ENCODE data around the gene RPL28. TPM values are rescaled to one million over a fixed set of nuclear protein-coding genes. Genes with fewer than 3 reads are reported as not detected.
A peak's percentile ranks its signal among the peaks of the same experiment; 100 is the strongest.
"Not testable (repeated sequence)": the region's sequence is repeated elsewhere in the genome, so short reads cannot be mapped to it uniquely, and the experiment has no call there.

Gene RPL28
- total RNA-seq, 1 donor from 2014 or later = 1,343 TPM

GRCh38 chr19:55405638-55406037 is 19.9 kb downstream of the RPL28 start:
- DNase-seq (ENCODE audit: low spot score) = no peak
- H3K27ac Mint-ChIP-seq (ENCODE audit: unreplicated experiment) = peak overlapping the region; percentile 75
- peaks cover 29% of the 10 kb centered on the region for H3K4me1 Mint-ChIP-seq (ENCODE audit: low read depth)
- H3K27me3 Mint-ChIP-seq (ENCODE audit: low read depth) = no peaks in the 10 kb centered on the region
- peaks cover 9% of the 10 kb centered on the region for H3K9me3 Mint-ChIP-seq (ENCODE audit: low read depth)
- peaks cover 37% of the 10 kb centered on the region for H3K36me3 Mint-ChIP-seq (ENCODE audit: low read depth)
- TF ChIP-seq CTCF (IDR thresholded peaks at IDR 0.05) = no peak
- H3K4me3 Mint-ChIP-seq (ENCODE audit: unreplicated experiment) = peak overlapping the region; percentile 86

- Mint-ChIP-seq H3K4me3 (ENCODE audit: unreplicated experiment) (peak overlapping the region; percentile 86), H3K27me3 (ENCODE audit: low read depth) (no peaks in the 10 kb centered on the region), H3K36me3 (ENCODE audit: low read depth) (peaks cover 35% of the 10 kb centered on the region), H3K27ac (ENCODE audit: unreplicated experiment) (peak overlapping the region; percentile 76), H3K4me1 (ENCODE audit: low read depth) (peaks cover 29% of the 10 kb centered on the region), H3K9me3 (ENCODE audit: low read depth) (peaks cover 9% of the 10 kb centered on the region)
- no peak for DNase-seq (ENCODE audit: low spot score)
- no peak for TF ChIP-seq CTCF (IDR thresholded peaks at IDR 0.05)
Measured at GRCh38 chr19:55406091-55406825, 20.5 kb downstream of the RPL28 start.

- Mint-ChIP-seq H3K9me3 (ENCODE audit: low read depth) (peaks cover 9% of the 10 kb centered on the region), H3K4me3 (ENCODE audit: unreplicated experiment) (peak overlapping the region; percentile 86), H3K4me1 (ENCODE audit: low read depth) (peaks cover 29% of the 10 kb centered on the region), H3K27ac (ENCODE audit: unreplicated experiment) (peak overlapping the region; percentile 76), H3K27me3 (ENCODE audit: low read depth) (no peaks in the 10 kb centered on the region), H3K36me3 (ENCODE audit: low read depth) (peaks cover 32% of the 10 kb centered on the region)
- no peak for DNase-seq (ENCODE audit: low spot score)
- no peak for TF ChIP-seq CTCF (IDR thresholded peaks at IDR 0.05)
Measured at GRCh38 chr19:55406826-55407549, 21.3 kb downstream of the RPL28 start.

- not testable (repeated sequence) for DNase-seq (ENCODE audit: low spot score); H3K27me3 Mint-ChIP-seq (ENCODE audit: low read depth); H3K9me3 Mint-ChIP-seq (ENCODE audit: low read depth)
- peak within 1 kb of the TSS; percentile 98 for H3K27ac Mint-ChIP-seq (ENCODE audit: unreplicated experiment)
- H3K4me3 Mint-ChIP-seq (ENCODE audit: unreplicated experiment) = peak within 1 kb of the TSS; percentile 86
- H3K36me3 Mint-ChIP-seq (ENCODE audit: low read depth) = peaks cover 28% of the 10 kb centered on the region
- peaks cover 29% of the 10 kb centered on the region for H3K4me1 Mint-ChIP-seq (ENCODE audit: low read depth)
Measured at GRCh38 chr19:55407550-55407799, 21.7 kb downstream of the RPL28 start, which contains the start of gene UBE2S. Gene UBE2S (minus strand): TSS chr19:55407788. CDS start chr19:55407589, 199 bp downstream.

GRCh38 chr19:55407800-55408532 is 22.2 kb downstream of the RPL28 start:
- TF ChIP-seq CTCF (IDR thresholded peaks at IDR 0.05) = no peak
- Mint-ChIP-seq H3K27ac (ENCODE audit: unreplicated experiment) (peak overlapping the region; percentile 98), H3K4me1 (ENCODE audit: low read depth) (peaks cover 29% of the 10 kb centered on the region), H3K4me3 (ENCODE audit: unreplicated experiment) (peak overlapping the region; percentile 86), H3K36me3 (ENCODE audit: low read depth) (peaks cover 23% of the 10 kb centered on the region), H3K27me3 (ENCODE audit: low read depth) (no peaks in the 10 kb centered on the region), H3K9me3 (ENCODE audit: low read depth) (peaks cover 9% of the 10 kb centered on the region)
- peak; percentile 99 for DNase-seq (ENCODE audit: low spot score)
